Measurements from ENCODE around the gene GAMT.

GAMT gene

GRCh38 chr19:1387684-1388636 is 13.4 kb downstream of the GAMT start:
- H2AFZ ChIP-seq (ENCODE audit: low read length): no peak overlapping the region

GRCh38 chr19:1386945-1387683 is 14.2 kb downstream of the GAMT start:
- Histone ChIP-seq H3K27me3 (replicated peaks; ENCODE audit: insufficient read depth, low read length) (no peaks in the 10 kb centered on the region), H3K4me2 (ENCODE audit: low read depth, low read length) (no peak overlapping the region), H3K9me2 (replicated peaks; ENCODE audit: insufficient read depth, low read length) (no peaks in the 10 kb centered on the region), H3K36me3 (replicated peaks; ENCODE audit: insufficient read depth, low read length) (no peaks in the 10 kb centered on the region; the same call in 1 of the 2 replicates), H4K20me1 (ENCODE audit: insufficient read depth, low read length) (no peaks in the 10 kb centered on the region), H3K79me2 (ENCODE audit: low read length) (peaks cover 58% of the 10 kb centered on the region), H3F3A (ENCODE audit: insufficient read depth, low read length) (peaks cover 19% of the 10 kb centered on the region), H2AFZ (ENCODE audit: low read length) (no peak overlapping the region), H3K9ac (ENCODE audit: low read length) (no peak overlapping the region), H3K27ac (ENCODE audit: low read length) (no peak overlapping the region), H3K9me3 (replicated peaks; ENCODE audit: insufficient read depth, low read length) (no peaks in the 10 kb centered on the region), H3K4me1 (ENCODE audit: low read length) (0 out of 2 replicates have a peak, but pooled peaks cover 3% of the 10 kb centered on the region), H3K4me3 (ENCODE audit: low read length) (no peak overlapping the region)
- TF ChIP-seq EZH2phosphoT487 (IDR thresholded peaks at IDR 0.05; ENCODE audit: low read length) (no peak), EZH2 (optimal IDR thresholded peaks at IDR 0.05; ENCODE audit: low read depth, low read length) (no peak), CTCF (IDR thresholded peaks at IDR 0.05; ENCODE audit: low read length) (no peak)
- no peak for DNase-seq

More at GRCh38 chr19:1387684-1388636, 13.4 kb downstream of the GAMT start:
- H3K4me2 ChIP-seq (ENCODE audit: low read depth, low read length): no peak overlapping the region
- H3K79me2 ChIP-seq (ENCODE audit: low read length): peaks cover 58% of the 10 kb centered on the region
- H3K36me3 ChIP-seq (replicated peaks; ENCODE audit: insufficient read depth, low read length): no peaks in the 10 kb centered on the region; the same call in 1 of the 2 replicates
- 0 out of 2 replicates have a peak, but pooled peaks cover under 1% of the 10 kb centered on the region for H3K4me1 ChIP-seq (ENCODE audit: low read length)
- no peak overlapping the region for H3K4me3 ChIP-seq (ENCODE audit: low read length)
- no peaks in the 10 kb centered on the region for H3K9me2 ChIP-seq (replicated peaks; ENCODE audit: insufficient read depth, low read length)
- H3K27ac ChIP-seq (ENCODE audit: low read length): no peak overlapping the region
- H4K20me1 ChIP-seq (ENCODE audit: insufficient read depth, low read length): no peaks in the 10 kb centered on the region
- peaks cover 10% of the 10 kb centered on the region for H3F3A ChIP-seq (ENCODE audit: insufficient read depth, low read length)
- no peaks in the 10 kb centered on the region for H3K9me3 ChIP-seq (replicated peaks; ENCODE audit: insufficient read depth, low read length)
- TF ChIP-seq EZH2 (optimal IDR thresholded peaks at IDR 0.05; ENCODE audit: low read depth, low read length) (no peak), CTCF (IDR thresholded peaks at IDR 0.05; ENCODE audit: low read length) (no peak), EZH2phosphoT487 (IDR thresholded peaks at IDR 0.05; ENCODE audit: low read length) (no peak)
- H3K9ac ChIP-seq (ENCODE audit: low read length): no peak overlapping the region
- no peak for DNase-seq
- no peaks in the 10 kb centered on the region for H3K27me3 ChIP-seq (replicated peaks; ENCODE audit: insufficient read depth, low read length)

- H3K9me2 ChIP-seq (replicated peaks; ENCODE audit: insufficient read depth, low read length): no peaks in the 10 kb centered on the region
These were observed 15.5 kb downstream of the GAMT start for GRCh38 chr19:1385816-1386215.

More at GRCh38 chr19:1385816-1386215, 15.5 kb downstream of the GAMT start:
- Histone ChIP-seq H3K27me3 (replicated peaks; ENCODE audit: insufficient read depth, low read length) (no peaks in the 10 kb centered on the region), H3K9ac (ENCODE audit: low read length) (no peak overlapping the region), H4K20me1 (ENCODE audit: insufficient read depth, low read length) (no peaks in the 10 kb centered on the region), H3K79me2 (ENCODE audit: low read length) (peaks cover 58% of the 10 kb centered on the region), H2AFZ (ENCODE audit: low read length) (no peak overlapping the region), H3K4me3 (ENCODE audit: low read length) (no peak overlapping the region), H3K9me3 (replicated peaks; ENCODE audit: insufficient read depth, low read length) (no peaks in the 10 kb centered on the region), H3K4me2 (ENCODE audit: low read depth, low read length) (no peak overlapping the region), H3F3A (ENCODE audit: insufficient read depth, low read length) (peaks cover 20% of the 10 kb centered on the region), H3K36me3 (replicated peaks; ENCODE audit: insufficient read depth, low read length) (no peaks in the 10 kb centered on the region; the same call in 1 of the 2 replicates), H3K27ac (ENCODE audit: low read length) (no peak overlapping the region), H3K4me1 (ENCODE audit: low read length) (0 out of 2 replicates have a peak, but pooled peaks cover 3% of the 10 kb centered on the region)
- DNase-seq: no peak
- TF ChIP-seq EZH2 (optimal IDR thresholded peaks at IDR 0.05; ENCODE audit: low read depth, low read length) (no peak), EZH2phosphoT487 (IDR thresholded peaks at IDR 0.05; ENCODE audit: low read length) (no peak)

All from MM.1S (cell line).